22Rv1 (cell line): Measurements from ENCODE around the gene COX7A2.

Source experiments
- H3K27ac ChIP-seq: fragments of 450-650 bp; 2 replicates; pipeline ENCODE4 v1.5.1; 2017
- CTCF ChIP-seq: fragments of 450-650 bp; IDR thresholded peaks from 2 replicates; pipeline ENCODE4 v1.5.1; 2017; ENCODE audit warnings: mild to moderate bottlenecking
- ZFX ChIP-seq: fragments of 450-650 bp; IDR thresholded peaks from 2 replicates; pipeline ENCODE4 v1.6.1; 2017; ENCODE audit warnings: antibody characterized with exemption, borderline replicate concordance

Gene COX7A2, protein sequence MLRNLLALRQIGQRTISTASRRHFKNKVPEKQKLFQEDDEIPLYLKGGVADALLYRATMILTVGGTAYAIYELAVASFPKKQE

GRCh38 chr6:75243333-75244062 is at the start of gene COX7A2:
COX7A2 (minus strand) TSS chr6:75243801; CDS start chr6:75243734, 67 bp downstream.
- H3K27ac ChIP-seq, result peak within 1 kb of the TSS; percentile 93
- TF ChIP-seq CTCF (no peak), ZFX (no peak)

DNA sequence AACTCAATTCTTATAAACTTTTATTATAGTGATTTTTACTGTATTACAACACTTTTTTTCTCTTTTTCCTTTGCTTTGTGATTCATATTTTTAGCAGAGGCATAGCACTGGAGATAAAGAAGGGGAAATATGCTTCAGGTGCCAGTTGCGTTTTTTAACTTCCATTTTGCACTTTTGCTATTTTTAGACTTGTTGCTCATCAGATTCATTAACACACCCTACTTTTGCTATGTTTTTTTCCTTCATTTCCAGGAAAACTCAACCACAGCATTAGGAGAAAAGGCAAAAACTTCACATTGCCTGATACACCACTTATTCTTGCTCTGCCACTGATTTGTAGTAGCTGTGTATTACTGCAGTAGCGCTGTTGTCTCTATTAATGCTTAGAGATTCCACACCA is 49.0 kb upstream of the COX7A2 start:
- no peak for TF ChIP-seq CTCF
- no peak for TF ChIP-seq ZFX
- H3K27ac ChIP-seq, result no peak overlapping the region

DNA sequence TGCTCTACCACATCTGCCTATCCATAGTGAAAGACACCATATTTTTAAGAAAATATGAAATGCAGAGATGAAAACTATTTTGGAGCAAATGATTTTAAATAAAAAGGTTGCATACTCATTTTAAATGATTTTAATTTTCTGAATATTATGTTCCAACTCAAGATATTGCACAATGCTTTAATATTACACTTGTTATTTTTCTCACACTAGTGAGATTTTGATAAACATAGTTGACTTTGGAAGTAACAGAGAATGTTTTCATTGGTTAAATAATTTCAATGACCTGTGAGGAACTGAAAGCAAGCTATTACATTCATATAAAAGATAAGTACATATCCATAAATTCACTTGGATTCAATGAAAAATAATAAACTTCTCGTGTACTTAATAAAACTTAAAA is 48.1 kb upstream of the COX7A2 start:
- TF ChIP-seq ZFX, result no peak
- H3K27ac ChIP-seq, result no peak overlapping the region

- TF ChIP-seq CTCF, result no peak
Measured at GRCh38 chr6:75291331-75291730, 47.7 kb upstream of the COX7A2 start.

DNA sequence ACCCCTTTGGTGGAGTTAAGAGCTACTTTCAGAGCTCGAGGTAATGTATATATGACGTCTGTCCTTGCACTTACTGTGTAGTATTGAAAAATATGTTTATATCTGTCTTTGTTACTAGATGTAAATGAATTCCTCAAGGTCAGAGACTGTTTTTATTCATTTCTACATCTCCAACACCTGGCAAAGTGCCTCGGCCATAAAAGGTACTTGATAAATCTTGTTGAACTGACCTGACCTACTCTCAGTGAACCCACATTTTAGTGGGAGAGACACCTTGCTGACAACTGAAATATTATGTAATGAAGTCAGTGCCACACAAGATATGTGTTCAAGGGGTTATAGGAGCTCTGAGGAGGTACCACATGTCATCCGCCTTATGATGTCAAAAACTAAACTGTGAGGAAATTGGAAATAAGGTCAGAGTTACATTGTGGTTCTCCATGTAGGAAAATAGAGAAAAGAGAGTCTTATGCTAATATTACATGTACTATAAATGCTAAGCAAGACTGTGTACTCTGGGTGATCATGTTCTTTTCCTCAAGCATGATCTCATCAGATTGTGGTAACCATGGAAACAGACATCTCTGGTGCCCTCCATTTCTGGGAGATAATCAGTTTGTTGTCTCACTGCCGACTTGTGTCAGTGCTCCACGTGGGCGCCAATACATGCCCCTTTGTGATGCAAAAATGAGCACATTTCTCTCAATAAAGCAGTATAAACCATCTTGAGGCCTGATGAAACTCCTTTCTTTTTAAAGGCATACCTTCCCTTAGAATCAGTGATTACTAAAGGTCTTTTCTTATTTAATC is 46.7 kb upstream of the COX7A2 start:
- no peak overlapping the region for H3K27ac ChIP-seq
- TF ChIP-seq ZFX, result no peak
- TF ChIP-seq CTCF, result no peak

More at GRCh38 chr6:75291331-75291730, 47.7 kb upstream of the COX7A2 start:
- no peak overlapping the region for H3K27ac ChIP-seq

GRCh38 chr6:75288023-75288422 is 44.4 kb upstream of the COX7A2 start:
- TF ChIP-seq CTCF, result no peak
- no peak for TF ChIP-seq ZFX
- H3K27ac ChIP-seq, result no peak overlapping the region

DNA sequence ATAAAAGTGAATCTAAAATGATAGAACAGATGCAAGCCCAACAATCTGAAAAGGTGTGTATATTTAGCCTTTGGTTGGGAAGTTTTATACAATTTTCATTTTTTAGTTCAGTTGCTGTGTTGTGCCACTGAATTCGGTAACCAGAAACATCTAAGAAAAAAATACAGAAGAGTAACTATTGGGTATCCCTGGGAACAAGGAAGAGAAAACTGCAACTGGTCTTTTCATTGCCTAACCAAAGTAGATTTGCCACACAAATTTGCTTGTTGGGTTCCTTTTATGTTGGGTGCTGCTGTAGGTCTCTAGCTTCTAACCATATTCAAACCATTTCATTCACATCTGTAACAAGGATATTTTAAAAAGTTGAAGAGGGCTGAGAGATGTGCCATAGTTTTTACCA is 43.8 kb upstream of the COX7A2 start:
- TF ChIP-seq CTCF (no peak), ZFX (no peak)
- no peak overlapping the region for H3K27ac ChIP-seq
